NCI-H345 (cell line): ENCODE data around the gene CCDC93.
"Not testable (repeated sequence)": the region's sequence is repeated elsewhere in the genome, so short reads cannot be mapped to it uniquely, and the experiment has no call there.

Experiments
- DNase-seq: peaks from one replicate; lab custom pipeline; 2025; lab: John Stamatoyannopoulos, UW

The CCDC93 gene

GRCh38 chr2:117956036-117956796 is 57.7 kb downstream of the CCDC93 start:
- DNase-seq = no peak

DNA sequence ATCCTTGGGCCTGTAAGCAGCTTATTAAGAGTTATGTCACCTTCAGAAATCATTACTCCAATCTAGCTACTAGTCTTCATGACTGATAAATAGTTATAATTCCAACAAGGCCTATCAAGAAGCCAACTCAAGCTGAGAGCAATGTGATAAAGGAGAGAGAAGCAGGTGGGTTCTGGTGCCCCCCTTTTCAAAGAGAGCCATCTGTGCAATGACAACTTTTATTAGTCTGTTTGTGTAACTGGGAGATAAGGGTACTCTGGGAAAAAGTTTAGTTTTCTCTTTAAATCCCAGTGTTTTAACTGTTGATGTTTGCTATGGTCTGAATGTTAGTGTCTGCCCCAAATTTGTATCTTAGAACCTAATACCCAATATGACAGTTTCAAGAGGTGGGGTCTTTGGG is 60.6 kb downstream of the CCDC93 start:
- no peak for DNase-seq

DNA sequence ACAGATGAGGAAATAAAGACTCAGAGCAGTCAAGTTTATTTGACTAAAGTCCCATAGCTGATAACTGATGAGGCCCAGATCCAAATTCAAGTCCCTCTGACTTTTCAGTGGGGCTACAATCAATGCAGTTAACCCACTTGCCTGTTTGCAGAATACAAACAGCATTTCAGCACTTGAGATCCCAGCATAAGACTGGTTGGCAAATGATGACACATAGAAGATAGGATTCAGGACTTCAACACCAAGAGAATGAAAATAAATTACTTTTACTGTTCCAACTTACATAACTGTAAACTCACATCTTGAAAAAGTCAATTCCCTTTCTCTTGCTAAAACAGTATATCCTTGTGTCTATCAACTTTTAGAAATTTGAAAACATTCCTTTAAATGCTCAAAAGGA is 61.2 kb downstream of the CCDC93 start:
- no peak for DNase-seq

GRCh38 chr2:117952228-117952627 is 61.6 kb downstream of the CCDC93 start:
- DNase-seq = no peak

- no peak for DNase-seq
Observed at GRCh38 chr2:117949806-117950205, 64.1 kb downstream of the CCDC93 start.

DNA sequence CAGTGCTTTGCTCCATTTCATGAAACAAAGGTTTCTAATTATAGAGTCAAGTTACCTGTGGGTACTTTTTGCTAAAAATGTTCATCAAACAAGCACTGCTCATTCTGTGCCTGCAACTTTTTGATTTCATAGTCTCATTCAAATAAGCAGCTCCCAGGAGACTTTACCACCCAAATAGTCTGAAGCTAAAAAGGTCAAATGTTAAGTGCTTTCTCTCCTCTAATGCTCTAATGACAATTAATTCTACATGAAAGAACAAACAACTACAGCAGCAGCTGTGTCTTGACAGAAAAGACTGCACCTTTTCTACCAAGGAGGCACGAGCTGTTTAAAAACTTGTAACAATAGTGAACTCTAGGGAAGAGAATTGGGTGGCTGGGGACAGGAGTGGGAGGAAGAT is 65.3 kb downstream of the CCDC93 start:
- no peak for DNase-seq

DNA sequence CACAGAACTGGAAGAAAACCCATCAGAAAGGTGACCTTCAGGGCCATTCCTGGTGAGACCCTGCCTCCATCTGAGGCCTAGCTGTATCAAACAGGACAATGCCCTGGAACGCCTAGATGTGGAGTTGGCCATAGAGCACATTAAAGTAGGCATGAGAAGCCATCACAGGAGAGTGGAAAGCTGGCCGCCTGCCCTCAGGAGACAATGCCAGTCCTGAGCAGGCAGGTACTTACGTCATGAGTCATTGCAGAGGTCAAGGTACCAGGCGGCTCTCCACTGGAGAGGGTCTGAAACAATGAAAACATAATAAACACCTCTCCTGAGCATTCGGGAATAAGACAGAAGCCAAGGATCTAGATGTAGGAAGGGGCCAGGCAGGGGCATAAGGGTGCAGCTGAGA is 68.6 kb downstream of the CCDC93 start:
- DNase-seq = no peak

DNA sequence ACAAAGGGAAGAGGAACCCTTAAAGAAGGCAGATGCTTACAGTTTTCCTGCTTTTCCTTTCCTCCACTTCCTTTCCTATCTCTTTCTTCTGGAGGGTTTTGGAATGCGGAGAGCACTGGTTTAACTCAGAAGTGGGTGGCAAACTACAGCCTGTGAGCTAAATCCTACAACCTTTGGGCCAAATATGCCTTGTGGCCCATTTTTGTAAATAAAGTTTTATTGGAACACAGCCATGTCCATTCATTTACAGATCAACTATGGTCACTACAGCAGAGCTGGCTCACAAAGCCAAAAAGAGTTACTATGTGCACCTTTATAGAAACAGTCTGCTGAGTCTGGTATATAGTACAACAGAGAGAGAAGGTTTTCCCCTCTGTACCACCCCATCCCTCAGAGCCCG is 69.1 kb downstream of the CCDC93 start:
- DNase-seq = no peak

DNA sequence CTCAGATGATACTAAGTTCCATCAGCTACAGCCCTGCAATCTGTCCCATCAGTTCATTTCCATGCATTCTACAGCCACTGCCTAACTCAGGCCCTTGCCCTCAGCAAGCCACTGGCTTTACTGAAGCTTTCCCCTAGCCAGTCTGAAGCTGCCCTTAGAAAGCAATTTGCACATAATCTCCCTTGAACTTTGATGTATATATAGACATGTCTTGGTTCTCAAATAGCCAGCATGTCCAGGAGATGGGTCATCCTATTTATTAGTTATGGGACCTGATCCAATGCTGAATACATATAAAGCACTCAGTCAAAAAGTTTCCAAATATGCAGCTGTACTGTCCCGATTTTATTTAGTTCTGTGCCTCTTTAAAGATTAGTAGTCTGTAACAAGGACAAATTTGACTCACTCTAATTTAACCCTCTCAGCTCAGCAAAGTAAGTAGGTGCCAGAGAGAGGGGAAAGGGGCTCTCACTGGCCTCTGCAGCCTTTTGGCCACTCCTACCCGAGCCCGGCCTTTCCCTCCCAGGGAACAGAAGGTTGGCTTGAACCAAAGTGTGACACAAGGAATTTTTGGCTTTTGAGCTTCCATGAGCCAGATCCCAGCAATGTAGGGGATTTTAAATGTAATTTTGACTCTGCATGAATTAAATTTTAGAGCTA is 70.7 kb downstream of the CCDC93 start:
- DNase-seq = no peak

- DNase-seq = no peak
Observed at GRCh38 chr2:117942551-117942950, 71.3 kb downstream of the CCDC93 start.

GRCh38 chr2:117941693-117942092 is 72.2 kb downstream of the CCDC93 start:
- no peak for DNase-seq

- no peak for DNase-seq
Observed at GRCh38 chr2:117940436-117940835, 73.4 kb downstream of the CCDC93 start.

GRCh38 chr2:117938611-117939010 is 75.3 kb downstream of the CCDC93 start:
- DNase-seq = no peak

DNA sequence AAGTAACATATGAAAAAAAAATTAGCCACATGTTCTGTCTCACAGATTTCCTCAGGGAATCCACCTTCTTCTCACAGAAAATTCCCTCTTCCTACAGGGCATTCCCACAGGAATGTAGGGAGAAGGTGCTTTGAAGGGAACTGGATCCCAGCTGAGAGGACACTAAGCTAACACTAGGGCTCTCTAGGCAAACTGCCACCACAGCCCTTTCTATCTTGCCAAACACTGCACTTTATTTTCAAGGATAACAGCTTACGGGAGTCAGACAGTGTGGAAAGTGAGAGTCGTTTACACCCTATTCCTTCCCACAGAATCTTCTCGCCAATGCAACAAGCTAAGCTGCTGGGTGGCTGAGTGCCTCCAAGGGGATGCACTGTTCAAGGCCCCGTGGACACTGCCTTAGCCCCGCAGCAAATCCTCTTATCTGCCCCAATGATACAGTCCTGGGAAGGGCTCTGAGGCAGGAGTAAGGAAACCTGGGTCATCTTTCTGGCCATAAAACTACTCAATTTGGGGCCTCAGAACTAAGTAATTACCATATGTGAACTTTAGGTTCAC is 76.9 kb downstream of the CCDC93 start:
- DNase-seq = no peak

GRCh38 chr2:117935954-117936353 is 77.9 kb downstream of the CCDC93 start:
- DNase-seq = no peak

- DNase-seq = no peak
Observed at GRCh38 chr2:117935456-117935855, 78.4 kb downstream of the CCDC93 start.

DNA sequence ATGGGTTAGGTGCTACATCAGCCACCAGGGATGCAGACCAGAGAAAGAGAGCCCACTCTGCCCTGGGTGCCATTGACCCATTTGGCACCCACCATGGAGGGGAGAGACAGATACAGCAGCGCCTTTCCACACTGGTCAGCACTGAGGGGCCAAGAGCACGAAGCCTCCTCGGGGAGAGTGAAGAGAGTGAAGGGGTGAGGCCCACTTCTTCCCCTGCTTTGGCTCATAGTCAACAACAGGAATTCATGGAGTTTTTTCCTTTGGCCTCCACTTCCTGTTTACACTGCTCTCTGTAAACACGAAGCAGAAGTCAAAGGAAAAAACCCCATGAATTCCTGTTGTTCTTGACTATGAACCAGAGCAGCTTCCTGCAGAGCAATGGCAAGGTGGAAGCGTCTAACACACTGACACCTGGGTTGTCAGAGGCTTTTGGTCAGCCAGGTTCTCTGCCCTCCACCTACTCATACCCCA is 80.0 kb downstream of the CCDC93 start:
- no peak for DNase-seq

DNA sequence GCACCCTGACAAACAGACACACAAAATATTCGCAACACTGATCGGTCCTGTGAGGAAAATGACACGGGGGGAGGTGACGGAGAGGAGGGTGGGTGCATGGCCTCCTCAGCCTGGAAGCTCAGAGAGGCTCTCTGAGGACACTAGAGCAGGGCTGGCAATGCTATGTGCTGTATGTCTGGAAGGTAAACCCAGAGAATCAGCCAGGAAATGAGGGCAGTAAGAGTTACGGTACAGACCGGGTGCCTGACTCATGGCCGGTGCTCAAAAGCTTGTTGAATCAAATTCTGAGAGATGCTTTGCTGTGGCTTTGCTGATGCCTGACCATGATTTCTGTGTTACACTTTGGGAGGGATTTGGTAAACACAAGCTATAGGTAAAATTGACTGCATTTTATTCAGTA is 81.9 kb downstream of the CCDC93 start:
- DNase-seq = no peak

DNA sequence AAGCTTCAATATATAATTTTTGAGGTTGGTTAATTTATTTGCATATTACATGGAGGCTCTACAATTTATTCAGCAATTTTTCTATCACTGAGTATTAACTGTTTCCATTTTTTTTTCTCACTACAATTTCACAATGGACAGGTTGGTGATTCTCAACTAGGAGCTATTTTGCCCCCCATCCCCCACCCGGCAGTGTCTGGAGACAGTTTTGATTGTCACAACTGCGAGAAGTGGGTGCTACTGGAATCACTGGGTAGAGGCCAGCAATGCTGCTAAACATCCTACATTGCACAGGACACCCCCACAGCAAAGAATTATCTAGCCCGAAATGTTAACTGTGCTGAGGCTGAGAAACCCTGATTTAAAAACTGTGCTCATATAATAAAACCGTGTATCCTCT is 82.6 kb downstream of the CCDC93 start:
- DNase-seq = no peak

DNA sequence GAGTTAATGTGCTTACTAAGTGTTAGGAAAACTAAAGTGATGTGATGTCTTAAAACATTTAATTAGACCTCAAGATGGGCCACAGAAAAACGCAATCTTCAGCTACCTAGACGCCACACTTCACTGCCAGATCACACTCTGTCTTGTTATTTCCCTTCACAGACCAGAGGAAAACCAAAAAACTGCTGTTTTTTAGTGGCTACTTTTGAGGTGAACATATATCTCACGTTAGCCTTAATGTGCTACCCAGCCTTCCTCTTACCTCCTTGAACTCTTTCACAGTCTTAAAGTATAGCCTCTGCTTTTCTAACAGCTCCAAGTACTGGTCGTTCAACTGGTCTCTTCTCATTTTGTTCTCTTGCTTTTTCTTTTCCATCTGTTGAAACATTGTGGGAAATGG is 83.1 kb downstream of the CCDC93 start:
- DNase-seq = no peak

DNA sequence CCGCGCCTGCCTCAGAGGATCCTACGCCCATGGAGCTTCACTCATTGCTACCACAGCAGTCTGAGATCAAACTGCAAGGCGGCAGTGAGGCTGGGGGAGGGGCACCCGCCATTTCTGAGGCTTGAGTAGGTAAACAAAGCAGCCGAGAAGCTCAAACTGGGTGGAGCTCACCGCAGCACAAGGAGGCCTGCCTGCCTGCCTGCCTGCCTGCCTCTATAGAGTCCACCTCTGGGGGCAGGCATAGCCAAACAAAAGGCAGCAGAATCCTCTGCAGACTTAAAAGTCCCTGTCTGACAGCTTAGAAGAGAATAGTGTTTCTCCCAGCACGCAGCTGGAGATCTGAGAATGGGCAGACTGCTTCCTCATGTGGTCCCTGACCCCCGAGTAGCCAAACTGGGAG is 90.4 kb downstream of the CCDC93 start:
- not testable (repeated sequence) for DNase-seq

GRCh38 chr2:117921520-117921919 is 92.3 kb downstream of the CCDC93 start:
- DNase-seq = no peak

GRCh38 chr2:117918608-117919007 is 95.3 kb downstream of the CCDC93 start:
- no peak for DNase-seq
